ENCODE measurements around the gene SH3RF3.
A peak's percentile ranks its signal among the peaks of the same experiment; 100 is the strongest.

SH3RF3 gene

GRCh38 chr2:109473616-109474318 lies 344.8 kb downstream of the SH3RF3 start:
- no peak for TF ChIP-seq CTCF (IDR thresholded peaks at IDR 0.05)

GRCh38 chr2:109474319-109474825 lies 345.4 kb downstream of the SH3RF3 start:
- no peak overlapping the region for H3K27ac ChIP-seq
- H3K4me3 ChIP-seq, result no peak overlapping the region
- DNase-seq (ENCODE audit: low spot score), result no peak
- no peak for TF ChIP-seq CTCF (IDR thresholded peaks at IDR 0.05)

More at GRCh38 chr2:109473616-109474318, 344.8 kb downstream of the SH3RF3 start:
- Histone ChIP-seq H3K27ac (no peak overlapping the region), H3K4me3 (no peak overlapping the region)
- no peak for DNase-seq (ENCODE audit: low spot score)

- H3K4me3 ChIP-seq, result no peak overlapping the region
These were observed 346.7 kb downstream of the SH3RF3 start for GRCh38 chr2:109475531-109476210.

GRCh38 chr2:109476641-109477441 lies 347.8 kb downstream of the SH3RF3 start:
- no peak for DNase-seq (ENCODE audit: low spot score)
- no peak for TF ChIP-seq CTCF (IDR thresholded peaks at IDR 0.05)
- Histone ChIP-seq H3K27ac (no peak overlapping the region), H3K4me3 (no peak overlapping the region)

More at GRCh38 chr2:109475531-109476210, 346.7 kb downstream of the SH3RF3 start:
- H3K27ac ChIP-seq, result peak overlapping the region in 1 of 2 donors; percentile 72
- no peak for TF ChIP-seq CTCF (IDR thresholded peaks at IDR 0.05)
- no peak for DNase-seq (ENCODE audit: low spot score)

- DNase-seq (ENCODE audit: low spot score), result no peak
- H3K27ac ChIP-seq, result no peak overlapping the region
- TF ChIP-seq CTCF (IDR thresholded peaks at IDR 0.05), result no peak
- H3K4me3 ChIP-seq, result no peak overlapping the region
These were observed 350.0 kb downstream of the SH3RF3 start for GRCh38 chr2:109478906-109479493.

GRCh38 chr2:109479804-109480203 lies 350.8 kb downstream of the SH3RF3 start:
- TF ChIP-seq CTCF (IDR thresholded peaks at IDR 0.05), result no peak
- no peak for DNase-seq (ENCODE audit: low spot score)
- Histone ChIP-seq H3K4me3 (no peak overlapping the region), H3K27ac (peak overlapping the region in 1 of 2 donors; percentile 87)
